SIG-M5 treated with dmso at 0.1 percent for 504 hours (cell line): ENCODE results near the gene MRO.

Source experiments
- DNase-seq: peaks from one replicate; lab custom pipeline; 2025; ENCODE audit not compliant: unreplicated experiment; lab: John Stamatoyannopoulos, UW

Gene MRO

DNA sequence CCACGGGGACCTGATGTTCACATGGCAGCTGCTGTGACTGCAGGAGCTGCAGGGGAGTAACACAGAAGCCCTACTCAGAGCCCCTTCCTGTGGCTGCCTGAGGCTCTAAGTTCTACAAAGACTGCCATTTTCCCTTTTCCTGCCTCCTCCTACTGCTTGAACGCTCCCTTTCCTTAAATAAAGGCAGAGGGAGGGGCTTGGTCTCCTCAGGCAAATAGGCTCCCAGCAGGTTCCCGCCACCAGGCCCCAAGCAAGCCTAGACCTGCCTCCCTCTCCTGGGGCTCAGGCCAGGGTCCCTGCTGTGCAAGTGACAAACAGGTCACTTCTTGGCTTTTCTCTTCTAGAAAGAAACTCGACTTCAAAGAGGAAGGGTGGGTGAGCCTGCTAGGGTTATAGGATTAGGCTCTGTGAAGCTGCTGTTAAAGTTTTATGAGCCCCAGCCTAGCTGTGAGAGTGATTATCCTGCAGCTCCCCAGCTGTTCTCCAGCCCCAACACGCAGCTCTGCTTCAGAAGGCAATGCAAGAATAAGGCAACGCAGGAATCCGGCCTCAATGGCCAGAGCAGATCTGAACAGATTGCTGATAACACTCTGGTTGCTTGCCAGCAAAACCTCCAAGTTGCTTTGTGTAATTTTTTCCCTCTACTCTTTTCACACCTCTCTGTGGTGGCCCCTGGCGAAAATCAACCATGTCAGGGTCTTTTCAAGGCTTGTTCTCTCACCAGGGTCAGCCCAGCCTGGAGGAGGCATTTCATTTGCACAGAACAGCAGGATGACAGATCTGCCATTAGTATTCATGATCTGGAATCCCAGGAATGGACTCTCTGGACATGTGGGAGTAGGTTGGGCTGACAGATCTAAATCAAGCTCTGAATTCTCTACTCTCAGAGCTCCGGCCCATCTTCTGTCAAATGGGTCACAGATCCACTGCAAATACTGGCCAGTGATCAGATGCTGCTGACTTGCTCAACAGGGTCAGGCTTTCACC, 71.3 kb downstream of the MRO start:
- no peak for DNase-seq

DNA sequence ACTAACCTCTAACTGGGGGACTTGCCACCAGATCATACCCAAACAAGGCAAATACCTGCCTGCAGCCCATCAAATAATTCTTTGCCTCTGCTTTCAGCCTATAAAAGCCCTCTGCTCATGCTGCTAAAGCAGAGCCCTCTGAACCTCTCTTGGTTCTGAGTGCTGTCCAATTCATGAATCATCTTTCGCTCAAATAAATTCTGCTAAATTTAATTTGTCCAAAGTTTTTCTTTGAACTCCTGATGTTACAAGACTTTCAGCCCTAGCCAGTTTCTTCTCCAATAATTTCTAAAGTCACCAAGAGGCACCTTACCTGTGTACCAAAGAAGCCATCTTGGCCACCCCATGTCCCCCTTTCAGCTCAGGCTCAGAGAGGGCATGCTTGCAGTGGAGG, 72.0 kb downstream of the MRO start:
- DNase-seq, result no peak

DNA sequence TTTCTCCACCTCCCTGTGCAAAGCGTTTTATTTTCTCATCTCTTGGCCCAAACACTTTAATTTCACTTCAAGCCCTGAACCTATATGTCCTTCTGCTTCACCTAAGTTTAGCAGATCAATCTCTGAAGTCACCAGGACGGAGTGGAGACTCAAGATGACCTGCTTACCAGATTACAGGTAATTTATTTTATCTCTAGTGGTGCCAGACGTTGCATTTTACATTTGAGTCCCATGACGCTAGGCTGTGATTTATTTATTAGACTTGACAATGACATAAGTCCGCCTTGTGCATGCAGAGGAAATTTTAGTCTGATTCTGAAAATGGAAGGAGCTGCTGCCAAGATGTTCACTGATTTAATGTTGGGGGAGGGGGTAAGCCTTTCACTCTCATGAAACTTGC, 73.9 kb downstream of the MRO start:
- no peak for DNase-seq
